ENCODE measurements around the gene SNRNP200. TPM values are rescaled to one million over a fixed set of nuclear protein-coding genes. Genes with fewer than 3 reads are reported as not detected.
A peak's percentile ranks its signal among the peaks of the same experiment; 100 is the strongest.

SNRNP200 gene
- total RNA-seq, 1 experiment from 2014 or later = 229 TPM

GRCh38 chr2:96271995-96272394 is 33.4 kb downstream of the SNRNP200 start:
- no peak for DNase-seq
- no peak overlapping the region for H2AFZ ChIP-seq
- H3K79me2 ChIP-seq (ENCODE audit: low read depth) = peaks cover 20% of the 10 kb centered on the region
- peaks cover 7% of the 10 kb centered on the region for H3K4me1 ChIP-seq (replicated peaks; ENCODE audit: insufficient read depth)
- POLR2A ChIA-PET (ENCODE audit: unreplicated experiment) = interaction anchor here (0.8 kb wide), 1 partner anchor 64 kb away, joined by 3 read pairs; the partner anchor contains the start of gene NCAPH
- TSS peak; percentile 1 for BruUV-seq (replicated peaks)
- no peak for TF ChIP-seq EZH2 (IDR thresholded peaks at IDR 0.05; ENCODE audit: low read depth)
- no peak for TF ChIP-seq CTCF (conservative IDR thresholded peaks at IDR 0.05)
- H3K27me3 ChIP-seq (ENCODE audit: insufficient read depth, low read depth) = no peaks in the 10 kb centered on the region
- H3K4me3 ChIP-seq = no peak overlapping the region
- intact Hi-C loops (cut with micrococcal nuclease; ENCODE audit: unreplicated experiment) = no loop called here
- H4K20me1 ChIP-seq (ENCODE audit: insufficient read depth) = peaks cover 23% of the 10 kb centered on the region
- H3K36me3 ChIP-seq (ENCODE audit: low read depth) = peaks cover 62% of the 10 kb centered on the region
- H3K4me2 ChIP-seq = no peak overlapping the region
- H3K9me2 ChIP-seq (ENCODE audit: insufficient read depth) = no peaks in the 10 kb centered on the region
- no peaks in the 10 kb centered on the region for H3K9me3 ChIP-seq (ENCODE audit: insufficient read depth, low read depth)
- H3K27ac ChIP-seq = no peak overlapping the region
- H3F3A ChIP-seq (ENCODE audit: insufficient read depth, low read depth) = peaks cover 67% of the 10 kb centered on the region
- CTCF ChIA-PET = no interaction called here

GRCh38 chr2:96267159-96267971 is 38.0 kb downstream of the SNRNP200 start:
- Histone ChIP-seq H3K9me2 (ENCODE audit: insufficient read depth) (no peaks in the 10 kb centered on the region), H3K27ac (no peak overlapping the region), H3K79me2 (ENCODE audit: low read depth) (peaks cover 63% of the 10 kb centered on the region), H4K20me1 (ENCODE audit: insufficient read depth) (peaks cover 38% of the 10 kb centered on the region), H3K27me3 (ENCODE audit: insufficient read depth, low read depth) (no peaks in the 10 kb centered on the region), H3K4me1 (replicated peaks; ENCODE audit: insufficient read depth) (peaks cover 28% of the 10 kb centered on the region), H3K4me3 (peak overlapping the region; percentile 92), H3K4me2 (peak overlapping the region; percentile 79), H3K36me3 (ENCODE audit: low read depth) (peaks cover 45% of the 10 kb centered on the region), H3K9me3 (ENCODE audit: insufficient read depth, low read depth) (no peaks in the 10 kb centered on the region), H2AFZ (no peak overlapping the region), H3F3A (ENCODE audit: insufficient read depth, low read depth) (peaks cover 38% of the 10 kb centered on the region)
- peak in 1 of 2 experiments; percentile 39 for DNase-seq
- POLR2A ChIA-PET (ENCODE audit: unreplicated experiment) = interaction anchor here (0.6 kb wide), 1 partner anchor 922 kb away, joined by 8 read pairs; no protein-coding TSS in a partner anchor
- CTCF ChIA-PET = interaction anchor here (0.6 to 1.1 kb wide), 3 partner anchors 101 to 368 kb away, joined by 7 to 12 read pairs (median 10); no protein-coding TSS in a partner anchor
- intact Hi-C loops (cut with micrococcal nuclease; ENCODE audit: unreplicated experiment) = loop anchor here (2.0 to 5.0 kb wide), 2 partner anchors 70 to 241 kb away; partner anchors contain the start of gene NCAPH
- TF ChIP-seq EZH2 (IDR thresholded peaks at IDR 0.05; ENCODE audit: low read depth) (no peak), CTCF (conservative IDR thresholded peaks at IDR 0.05) (peak; percentile 67)
- BruUV-seq (replicated peaks) = no TSS peak

GRCh38 chr2:96265840-96266679 is 39.3 kb downstream of the SNRNP200 start, which contains the start of the genes CIAO1 and TMEM127:
Gene CIAO1, plus strand, starts transcription at chr2:96266225. Its CDS starts 126 bp downstream, at chr2:96266351.
Gene TMEM127, minus strand, starts transcription at chr2:96265997. Its CDS starts 616 bp downstream, at chr2:96265381.
- H3K9me3 ChIP-seq (ENCODE audit: insufficient read depth, low read depth) = no peaks in the 10 kb centered on the region
- H3K4me1 ChIP-seq (replicated peaks; ENCODE audit: insufficient read depth) = peaks cover 41% of the 10 kb centered on the region
- ChIA-PET POLR2A (ENCODE audit: unreplicated experiment) (no interaction called here), CTCF (interaction anchor here (1.1 kb wide), 1 partner anchor 273 kb away, joined by 10 read pairs; no protein-coding TSS in a partner anchor)
- peak within 1 kb of the TSS; percentile 92 for H3K4me3 ChIP-seq
- TF ChIP-seq EZH2 (IDR thresholded peaks at IDR 0.05; ENCODE audit: low read depth) (no peak), CTCF (conservative IDR thresholded peaks at IDR 0.05) (peak; percentile 52; the same call in 1 of the 2 replicates)
- peak within 1 kb of the TSS; percentile 48 for H3K27ac ChIP-seq
- peaks cover 45% of the 10 kb centered on the region for H4K20me1 ChIP-seq (ENCODE audit: insufficient read depth)
- no peaks in the 10 kb centered on the region for H3K9me2 ChIP-seq (ENCODE audit: insufficient read depth)
- peaks cover 74% of the 10 kb centered on the region for H3K79me2 ChIP-seq (ENCODE audit: low read depth)
- peaks cover 39% of the 10 kb centered on the region for H3F3A ChIP-seq (ENCODE audit: insufficient read depth, low read depth)
- H3K4me2 ChIP-seq = peak within 1 kb of the TSS; percentile 97
- intact Hi-C loops (cut with micrococcal nuclease; ENCODE audit: unreplicated experiment) = loop anchor here (1.0 to 5.0 kb wide), 4 partner anchors 39 to 243 kb away; partner anchors contain the start of genes NCAPH, SNRNP200 and STARD7
- no peaks in the 10 kb centered on the region for H3K27me3 ChIP-seq (ENCODE audit: insufficient read depth, low read depth)
- peak within 1 kb of the TSS; percentile 93 for H2AFZ ChIP-seq
- DNase-seq = peak; percentile 96 to 99
- TSS peak; percentile 66 for BruUV-seq (replicated peaks)
- peaks cover 44% of the 10 kb centered on the region for H3K36me3 ChIP-seq (ENCODE audit: low read depth)
